ENCODE data around the gene CLEC16A. TPM values are rescaled to one million over a fixed set of nuclear protein-coding genes. Genes with fewer than 3 reads are reported as not detected.
A peak's percentile ranks its signal among the peaks of the same experiment; 100 is the strongest.

CLEC16A gene
- polyA plus RNA-seq, 3 donors = 3.4 to 12.0 (median 5.8) TPM

GRCh38 chr16:11165894-11166665 is 221.7 kb downstream of the CLEC16A start:
- Histone ChIP-seq H3K9me3 (replicated peaks in 1 of 2; ENCODE audit: control insufficient read depth in 1 of 2, insufficient read depth in 1 of 2, low read length in 2 of 2) (no peaks in the 10 kb centered on the region), H3K4me1 (ENCODE audit: control insufficient read depth in 1 of 2, insufficient read depth in 2 of 2, low read length in 2 of 2) (no peaks in the 10 kb centered on the region), H3K9ac (ENCODE audit: insufficient read depth, low read length, poor library complexity, severe bottlenecking) (no peak overlapping the region), H3K79me2 (ENCODE audit: insufficient read depth, low read length) (no peaks in the 10 kb centered on the region), H3K4me3 (replicated peaks in 1 of 3; ENCODE audit: low read depth in 2 of 3, low read length in 3 of 3) (no peak overlapping the region), H3K27me3 (ENCODE audit: control insufficient read depth in 2 of 2, insufficient read depth in 2 of 2, low read length in 2 of 2) (no peaks in the 10 kb centered on the region), H3K27ac (ENCODE audit: low read depth in 1 of 2, low read length in 2 of 2) (no peak overlapping the region), H4K20me1 (ENCODE audit: insufficient read depth, low read length) (peaks cover 3% of the 10 kb centered on the region), H2AFZ (ENCODE audit: insufficient read depth, low read depth, low read length, poor library complexity, severe bottlenecking) (no peak overlapping the region), H3K36me3 (replicated peaks in 1 of 2; ENCODE audit: control insufficient read depth in 1 of 2, insufficient read depth in 2 of 2, low read length in 2 of 2) (peaks cover 20 to 49% of the 10 kb centered on the region in 2 donors), H3K4me2 (replicated peaks; ENCODE audit: extremely low read depth, low read length, poor library complexity, severe bottlenecking) (no peak overlapping the region)
- 96% methylated on average over 20 of the region's 22 CpGs for WGBS (ENCODE audit: insufficient coverage)
- intact Hi-C loops (cut with micrococcal nuclease) = no loop called here
- H3K27ac Mint-ChIP-seq = peak overlapping the region in 1 of 7 donors; percentile 10
- TF ChIP-seq, protein P1, sequence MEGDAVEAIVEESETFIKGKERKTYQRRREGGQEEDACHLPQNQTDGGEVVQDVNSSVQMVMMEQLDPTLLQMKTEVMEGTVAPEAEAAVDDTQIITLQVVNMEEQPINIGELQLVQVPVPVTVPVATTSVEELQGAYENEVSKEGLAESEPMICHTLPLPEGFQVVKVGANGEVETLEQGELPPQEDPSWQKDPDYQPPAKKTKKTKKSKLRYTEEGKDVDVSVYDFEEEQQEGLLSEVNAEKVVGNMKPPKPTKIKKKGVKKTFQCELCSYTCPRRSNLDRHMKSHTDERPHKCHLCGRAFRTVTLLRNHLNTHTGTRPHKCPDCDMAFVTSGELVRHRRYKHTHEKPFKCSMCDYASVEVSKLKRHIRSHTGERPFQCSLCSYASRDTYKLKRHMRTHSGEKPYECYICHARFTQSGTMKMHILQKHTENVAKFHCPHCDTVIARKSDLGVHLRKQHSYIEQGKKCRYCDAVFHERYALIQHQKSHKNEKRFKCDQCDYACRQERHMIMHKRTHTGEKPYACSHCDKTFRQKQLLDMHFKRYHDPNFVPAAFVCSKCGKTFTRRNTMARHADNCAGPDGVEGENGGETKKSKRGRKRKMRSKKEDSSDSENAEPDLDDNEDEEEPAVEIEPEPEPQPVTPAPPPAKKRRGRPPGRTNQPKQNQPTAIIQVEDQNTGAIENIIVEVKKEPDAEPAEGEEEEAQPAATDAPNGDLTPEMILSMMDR (IDR thresholded peaks at IDR 0.05) = no peak
- no peak overlapping the region for H3K4me3 Mint-ChIP-seq
- peaks cover 44 to 58% of the 10 kb centered on the region in 2 donors for H3K36me3 Mint-ChIP-seq
- H3K4me1 Mint-ChIP-seq = no peaks in the 10 kb centered on the region
- H3K27me3 Mint-ChIP-seq (ENCODE audit: low read depth in 3 of 3) = peaks cover 1 to 4% (median 2%) of the 10 kb centered on the region in 3 donors
- H3K9me3 Mint-ChIP-seq = no peaks in the 10 kb centered on the region
- DNase-seq = no peak

DNA sequence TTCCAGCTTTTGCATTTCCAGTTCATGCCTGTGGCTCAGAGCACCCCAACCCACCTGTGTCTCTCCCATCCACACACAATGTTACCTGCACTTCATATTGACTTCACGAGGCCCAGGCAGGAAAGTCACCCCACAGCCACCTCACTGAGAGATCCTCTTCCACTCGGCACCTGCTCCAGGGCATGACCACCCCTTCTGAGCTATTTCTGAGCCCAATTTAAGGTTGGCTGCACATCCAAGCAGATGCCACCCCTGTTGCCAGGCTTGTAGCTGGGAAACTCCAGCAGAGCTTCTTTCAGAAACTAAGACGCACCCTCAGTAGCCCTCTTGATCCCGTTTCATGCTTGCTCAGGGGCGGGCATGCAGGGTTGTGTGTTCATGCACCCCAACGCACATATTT is 223.2 kb downstream of the CLEC16A start:
- no peak overlapping the region for H3K4me3 Mint-ChIP-seq

More for the DNA sequence above, 223.2 kb downstream of the CLEC16A start:
- Histone ChIP-seq H3K79me2 (ENCODE audit: insufficient read depth, low read length) (no peaks in the 10 kb centered on the region), H3K9ac (ENCODE audit: insufficient read depth, low read length, poor library complexity, severe bottlenecking) (no peak overlapping the region), H2AFZ (ENCODE audit: insufficient read depth, low read depth, low read length, poor library complexity, severe bottlenecking) (no peak overlapping the region), H3K4me3 (replicated peaks in 1 of 3; ENCODE audit: low read depth in 2 of 3, low read length in 3 of 3) (no peak overlapping the region), H4K20me1 (ENCODE audit: insufficient read depth, low read length) (no peaks in the 10 kb centered on the region), H3K4me2 (replicated peaks; ENCODE audit: extremely low read depth, low read length, poor library complexity, severe bottlenecking) (no peak overlapping the region), H3K4me1 (ENCODE audit: control insufficient read depth in 1 of 2, insufficient read depth in 2 of 2, low read length in 2 of 2) (no peaks in the 10 kb centered on the region), H3K9me3 (replicated peaks in 1 of 2; ENCODE audit: control insufficient read depth in 1 of 2, insufficient read depth in 1 of 2, low read length in 2 of 2) (no peaks in the 10 kb centered on the region), H3K27ac (ENCODE audit: low read depth in 1 of 2, low read length in 2 of 2) (no peak overlapping the region), H3K36me3 (replicated peaks in 1 of 2; ENCODE audit: control insufficient read depth in 1 of 2, insufficient read depth in 2 of 2, low read length in 2 of 2) (peaks cover 25 to 55% of the 10 kb centered on the region in 2 donors), H3K27me3 (ENCODE audit: control insufficient read depth in 2 of 2, insufficient read depth in 2 of 2, low read length in 2 of 2) (no peaks in the 10 kb centered on the region)
- TF ChIP-seq, protein P1 (IDR thresholded peaks at IDR 0.05) = no peak
- Mint-ChIP-seq H3K27me3 (ENCODE audit: low read depth in 3 of 3) (peaks cover 0 to 4% (median 0%) of the 10 kb centered on the region in 3 donors), H3K4me1 (no peaks in the 10 kb centered on the region), H3K27ac (no peak overlapping the region), H3K9me3 (peaks cover 0 to 2% (median 0%) of the 10 kb centered on the region in 7 donors), H3K36me3 (peaks cover 51 to 59% of the 10 kb centered on the region in 2 donors)
- DNase-seq = no peak
- intact Hi-C loops (cut with micrococcal nuclease) = no loop called here
- 97% methylated on average over 6 of the region's 6 CpGs for WGBS (ENCODE audit: insufficient coverage)

Measured in CD14-positive monocyte (primary cell).